RPMI7951 (cell line): ENCODE measurements around the gene MPZL1. TPM values are rescaled to one million over a fixed set of nuclear protein-coding genes. Genes with fewer than 3 reads are reported as not detected.
A peak's percentile ranks its signal among the peaks of the same experiment; 100 is the strongest.

Experiments
- DNase-seq: peaks from one replicate; pipeline ENCODE4 v3.0.0-alpha.2; 2012; ENCODE audit warnings: low read depth
- total RNA-seq: library from RNA; depleted of rRNA; stranded (reverse); fragments of >200 nt; shearing (Covaris generic); gene quantifications from 2 replicates; pipeline ENCODE4 v1.2.3, GENCODE V29; 2014

Gene MPZL1
- total RNA-seq, 1 experiment from 2014 or later, result 59.1 TPM

DNA sequence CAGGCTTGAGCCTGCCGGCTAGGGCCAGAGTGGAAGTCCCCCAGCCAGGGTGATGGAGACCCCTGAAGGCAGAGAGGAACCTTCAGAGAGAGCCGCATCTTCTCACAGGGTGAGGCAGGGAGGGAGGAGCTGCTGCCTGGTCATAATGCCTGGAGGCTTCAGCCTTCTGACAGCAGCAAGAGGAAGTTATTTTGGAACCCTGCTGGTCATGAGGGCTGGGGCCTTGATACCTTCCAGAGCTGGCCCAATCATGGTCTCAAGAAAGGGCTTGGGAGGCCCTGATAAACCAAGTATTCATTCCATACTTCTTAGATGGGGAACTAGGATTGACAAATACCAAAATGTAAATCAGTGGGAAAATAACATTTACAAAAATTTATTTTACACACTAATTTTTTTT, 26.6 kb upstream of the MPZL1 start:
- no peak for DNase-seq

DNA sequence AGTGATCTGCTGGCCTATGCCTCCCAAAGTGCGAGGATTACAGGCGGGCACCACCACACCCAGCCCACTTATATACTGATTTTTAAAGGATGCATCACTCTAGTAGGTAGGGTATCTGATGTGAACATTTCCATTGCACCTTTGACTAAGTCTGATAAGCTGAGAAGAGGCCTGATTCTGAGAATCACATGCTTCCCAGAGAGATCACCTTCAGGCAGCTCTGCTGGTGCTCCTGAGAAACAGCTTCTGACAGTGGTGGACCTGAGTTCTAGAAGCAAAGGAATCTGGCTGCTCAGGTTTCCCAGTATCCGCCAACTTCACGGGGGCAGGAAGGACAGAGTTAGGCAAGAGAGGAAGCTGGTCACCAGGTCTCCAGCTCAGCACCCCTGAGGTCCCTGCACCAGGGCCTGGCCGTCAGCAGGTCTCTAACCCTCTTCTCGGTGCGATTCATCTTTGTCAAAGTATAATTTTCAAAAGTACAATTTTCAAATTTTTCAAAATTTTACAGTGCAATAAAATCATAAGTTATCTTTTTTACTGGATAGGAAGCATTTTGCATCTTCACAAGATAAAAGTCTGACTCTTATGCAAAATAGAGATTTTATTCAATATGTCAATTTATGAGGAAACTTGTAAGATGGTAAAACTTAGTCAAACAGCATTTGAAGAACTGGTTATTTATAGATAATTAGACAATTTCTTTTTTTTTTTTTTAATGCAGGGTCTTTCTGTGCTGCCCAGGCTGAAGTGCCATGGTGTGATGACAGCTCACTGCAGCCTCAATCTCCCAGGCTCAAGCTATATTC, 25.8 kb upstream of the MPZL1 start:
- no peak for DNase-seq

DNA sequence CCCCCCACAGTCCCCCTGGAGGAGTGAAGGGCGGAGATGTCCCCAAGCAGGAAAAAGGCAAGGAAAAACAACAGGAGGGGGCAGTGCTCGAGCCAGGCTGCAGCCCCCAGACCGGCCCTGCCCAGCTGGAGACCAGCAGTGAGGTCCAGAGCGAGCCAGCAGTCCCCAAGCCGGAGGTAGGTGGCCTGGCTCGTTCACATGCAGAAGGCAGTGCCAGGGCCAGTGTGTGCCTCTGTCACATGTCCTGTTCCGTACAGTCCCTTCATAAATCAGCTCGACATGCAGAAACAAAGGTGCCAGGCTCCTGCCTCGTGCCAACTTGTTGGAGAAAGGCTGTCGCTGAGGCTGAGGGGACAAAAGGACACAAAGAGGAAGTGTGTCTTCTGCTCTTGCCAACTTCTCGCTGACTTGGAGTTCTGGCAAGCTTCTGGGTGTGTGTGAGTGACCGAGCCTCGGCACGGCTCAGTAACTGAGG, 24.1 kb upstream of the MPZL1 start:
- DNase-seq, result no peak

DNA sequence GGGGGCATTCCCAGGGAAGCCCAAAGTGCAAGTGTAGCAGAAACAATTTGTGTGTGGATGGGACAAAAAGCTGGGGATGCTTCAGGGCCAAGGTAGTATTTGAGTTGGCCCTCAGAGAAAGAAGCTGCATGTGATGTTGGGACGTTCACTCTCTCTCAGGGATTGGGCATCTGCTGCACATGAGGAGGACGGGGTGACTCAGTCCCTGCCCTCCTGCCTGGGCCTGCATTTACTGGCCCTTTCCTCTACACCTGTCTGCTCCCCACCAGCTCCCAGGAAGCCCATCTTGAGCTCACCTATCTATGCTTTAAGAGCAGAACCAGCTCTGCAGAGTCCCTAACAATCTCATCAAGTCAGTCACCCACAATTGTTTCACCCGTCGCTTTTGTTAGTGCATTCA, 23.5 kb upstream of the MPZL1 start:
- no peak for DNase-seq

DNA sequence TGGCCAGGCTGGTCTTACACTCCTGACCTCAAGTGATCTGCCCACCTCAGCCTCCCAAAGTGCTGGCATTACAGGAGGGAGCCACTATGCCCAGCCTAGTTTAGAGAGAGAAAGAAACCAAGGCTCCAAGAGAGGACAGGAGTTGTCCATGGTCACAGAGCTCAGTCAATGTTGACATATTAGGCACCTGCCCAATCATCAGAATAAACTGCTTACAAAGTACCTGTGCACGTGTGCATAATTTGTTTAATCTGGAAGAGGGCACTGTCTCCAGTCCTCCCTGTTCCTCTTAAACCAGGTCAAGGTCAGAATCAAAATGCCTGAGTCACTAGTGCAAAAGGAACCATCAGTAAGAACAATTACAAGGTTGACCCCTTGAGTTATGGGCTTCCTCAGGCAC, 20.3 kb upstream of the MPZL1 start:
- DNase-seq, result no peak

DNA sequence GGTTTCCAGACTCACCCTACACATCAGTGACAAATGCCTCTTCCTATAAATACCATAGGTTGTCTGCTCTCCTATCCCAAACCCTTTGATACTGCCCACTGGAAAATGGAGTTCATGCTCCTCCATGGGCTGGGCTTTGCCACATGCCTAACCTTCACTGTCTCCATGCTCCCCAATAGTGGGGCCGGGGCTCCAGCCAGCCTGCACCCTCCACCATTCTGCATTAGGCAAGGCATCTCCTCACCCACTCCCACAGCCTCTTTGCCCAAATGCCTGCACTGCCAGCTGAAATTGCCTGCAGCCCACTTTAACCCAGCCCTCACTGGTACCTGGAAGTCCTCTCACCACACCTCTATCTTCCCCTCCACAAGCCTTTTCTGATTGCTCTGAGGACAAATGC, 18.2 kb upstream of the MPZL1 start:
- no peak for DNase-seq

DNA sequence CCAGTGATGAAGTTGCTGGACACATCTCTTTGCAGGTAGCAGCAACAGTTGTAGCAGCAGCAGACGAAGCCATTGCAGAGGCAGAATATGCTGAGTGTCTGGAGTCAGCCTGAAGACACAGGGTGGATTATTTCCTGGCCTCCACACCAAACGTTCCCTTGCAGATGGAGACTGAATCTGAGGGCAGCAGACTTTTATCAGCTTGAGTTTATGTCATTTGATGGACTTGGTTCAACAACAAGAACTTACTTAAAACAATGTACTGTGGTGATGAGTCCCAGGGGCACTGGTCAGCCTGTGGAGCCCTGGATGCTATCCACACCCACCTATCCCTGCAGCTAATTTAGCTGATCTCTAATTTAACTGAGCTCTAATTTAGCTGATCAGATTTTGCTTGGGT, 17.1 kb upstream of the MPZL1 start:
- no peak for DNase-seq

DNA sequence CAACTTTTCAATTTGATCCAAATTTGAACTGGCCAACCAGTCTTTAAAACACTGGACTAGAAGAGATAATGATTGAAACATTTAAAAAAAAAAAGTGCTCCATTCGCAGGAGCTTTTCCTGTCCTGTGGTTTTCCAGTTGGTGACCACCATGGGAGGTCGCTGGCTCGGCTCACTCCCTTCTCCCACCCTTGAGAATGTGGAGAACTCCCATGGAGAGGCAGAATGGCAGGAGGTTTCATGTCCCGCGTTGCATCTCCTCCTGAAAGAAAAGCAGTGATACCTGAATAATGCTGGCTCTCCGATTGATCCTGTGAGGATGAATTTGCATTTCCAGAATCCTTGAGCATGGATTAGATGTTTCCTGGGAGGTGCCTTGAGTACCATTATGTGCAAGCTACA, 16.5 kb upstream of the MPZL1 start:
- DNase-seq, result no peak

DNA sequence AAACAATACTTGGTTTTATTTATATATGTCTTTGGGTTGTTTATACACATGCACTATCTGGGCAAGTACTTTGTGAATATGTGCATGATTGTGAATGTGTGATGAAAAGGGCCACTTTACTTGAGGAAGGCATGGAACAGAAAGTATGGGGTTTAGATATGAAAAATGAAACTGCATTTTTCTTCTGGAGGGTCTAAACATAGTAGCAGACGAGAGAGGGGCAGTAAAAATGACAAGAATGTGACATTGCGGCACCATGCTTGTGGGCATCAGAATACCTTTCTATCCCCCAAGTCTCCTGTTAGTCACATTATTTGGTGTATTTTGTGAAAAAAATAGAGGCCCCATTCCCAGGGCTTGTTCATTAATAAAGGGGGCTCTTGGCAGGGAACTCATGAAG, 15.4 kb upstream of the MPZL1 start:
- no peak for DNase-seq

DNA sequence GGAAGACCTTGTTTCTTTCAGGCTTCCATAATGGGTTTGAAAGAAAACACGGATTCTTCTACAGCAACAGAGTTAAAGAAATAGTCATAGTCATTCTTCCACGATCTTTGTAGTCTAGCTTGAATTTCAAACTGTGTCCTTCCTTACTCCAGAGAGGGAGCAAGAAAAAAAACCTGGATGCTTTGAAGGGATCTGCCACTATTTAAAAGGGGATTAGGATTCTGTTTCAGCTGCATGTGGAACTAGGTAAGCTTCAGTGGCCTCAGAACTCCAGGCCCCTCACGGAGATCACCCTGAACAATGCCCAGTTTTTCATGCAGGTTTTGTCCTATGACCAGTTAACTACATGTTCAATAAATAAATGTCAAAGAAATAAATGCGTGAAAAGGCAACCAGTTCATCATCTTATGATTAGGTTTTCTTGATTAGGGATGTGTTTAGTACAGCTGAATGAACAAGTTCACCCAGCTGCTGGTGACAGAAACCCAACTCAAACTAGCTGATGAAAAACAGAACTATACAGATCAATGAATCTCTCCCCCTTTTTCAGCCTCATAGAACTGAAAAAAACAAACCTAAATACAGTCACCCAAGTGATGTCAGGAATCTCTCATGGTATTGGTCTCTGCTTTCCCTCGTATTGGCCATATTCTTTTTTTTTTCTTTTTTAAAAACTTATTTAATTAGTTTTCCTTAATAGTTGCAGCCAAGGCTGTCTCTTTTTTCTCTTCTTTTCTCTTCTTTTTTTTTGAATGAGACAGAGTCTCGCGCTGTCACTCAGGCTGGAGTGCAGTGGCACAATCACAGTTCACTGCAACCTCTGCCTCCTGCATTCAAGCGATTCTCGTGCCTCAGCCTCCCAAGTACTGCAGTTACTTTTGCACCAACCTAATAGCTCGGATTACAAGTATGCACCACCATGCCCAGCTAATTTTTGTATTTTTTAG, 14.6 kb upstream of the MPZL1 start:
- no peak for DNase-seq

DNA sequence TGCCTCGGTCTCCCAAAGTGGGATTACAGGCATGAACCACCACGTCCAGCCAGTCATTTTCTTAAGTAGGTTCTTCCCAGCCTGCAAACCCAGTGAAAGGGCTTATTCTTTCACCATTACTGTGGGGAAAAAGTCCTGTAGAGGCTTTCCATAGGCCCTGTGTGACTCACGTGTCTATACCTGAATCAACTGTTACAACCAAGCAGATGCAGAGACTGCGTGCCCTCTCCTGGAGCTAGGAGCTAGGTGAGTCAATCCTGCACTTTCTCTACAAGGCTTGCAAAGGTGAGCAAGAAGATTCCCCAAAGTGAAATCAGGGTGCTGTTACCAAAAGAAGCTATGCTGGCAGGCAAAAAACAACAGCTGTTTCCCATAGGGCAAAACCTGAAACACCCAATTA, 13.8 kb upstream of the MPZL1 start:
- DNase-seq, result no peak

DNA sequence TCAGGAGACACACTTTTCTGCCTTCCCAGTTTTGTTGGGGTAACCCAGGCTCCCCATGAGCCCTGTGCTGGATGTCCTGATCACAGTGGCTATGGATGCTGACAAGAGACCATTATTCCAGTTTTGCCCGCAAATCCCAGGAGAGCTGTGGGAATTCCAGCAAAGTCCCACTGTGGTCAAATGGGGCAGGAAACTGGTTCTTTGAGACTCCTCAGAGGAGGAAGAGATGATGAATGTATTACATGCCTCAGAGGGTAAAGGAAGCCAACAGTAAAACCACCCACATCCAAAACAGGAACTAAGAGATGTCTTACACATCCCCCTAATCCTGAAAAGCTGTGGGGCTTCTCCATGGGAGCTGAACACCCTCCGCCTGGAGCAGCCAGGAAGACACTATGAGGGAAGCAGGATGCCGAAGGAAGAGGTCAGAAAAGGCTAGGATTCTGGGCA, 12.8 kb upstream of the MPZL1 start:
- DNase-seq, result peak; percentile 56

DNA sequence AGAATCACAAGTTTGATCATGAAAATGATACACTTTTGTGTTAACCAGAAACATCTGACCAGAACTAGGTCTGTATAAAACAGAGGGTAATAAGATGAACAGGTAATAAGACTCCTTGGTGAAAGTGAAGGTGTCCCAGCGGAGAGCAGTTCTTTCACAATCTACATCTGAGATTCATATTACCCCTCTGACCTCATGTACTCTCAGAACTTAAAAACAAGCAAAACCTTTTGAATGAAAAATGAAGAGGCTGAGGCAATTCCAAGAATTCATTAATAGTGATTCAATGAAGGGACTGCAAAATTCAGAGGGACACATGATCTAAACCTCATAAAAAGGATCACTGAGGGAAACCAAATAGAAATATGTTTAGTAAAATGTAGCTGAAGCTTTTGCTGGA, 10.9 kb upstream of the MPZL1 start:
- DNase-seq, result no peak

DNA sequence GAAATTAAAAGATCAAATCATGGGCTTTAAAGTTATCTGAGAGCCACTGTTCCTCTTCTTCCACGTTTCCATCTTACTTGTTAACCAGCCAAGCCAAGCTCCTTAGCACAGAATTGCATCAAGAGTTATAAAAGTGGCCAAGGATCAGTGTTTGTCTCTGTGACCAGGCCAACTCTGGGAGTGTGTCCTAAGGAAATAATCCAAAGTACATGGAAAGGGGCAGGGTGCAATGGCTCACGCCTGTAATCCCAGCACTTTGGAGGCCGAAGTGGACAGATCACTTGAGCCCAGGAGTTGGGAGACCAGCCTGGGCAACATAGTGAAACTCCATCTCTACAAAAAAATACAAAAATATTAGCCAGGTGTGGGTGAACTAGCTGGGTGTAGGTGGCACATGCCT, 10.0 kb upstream of the MPZL1 start:
- no peak for DNase-seq

DNA sequence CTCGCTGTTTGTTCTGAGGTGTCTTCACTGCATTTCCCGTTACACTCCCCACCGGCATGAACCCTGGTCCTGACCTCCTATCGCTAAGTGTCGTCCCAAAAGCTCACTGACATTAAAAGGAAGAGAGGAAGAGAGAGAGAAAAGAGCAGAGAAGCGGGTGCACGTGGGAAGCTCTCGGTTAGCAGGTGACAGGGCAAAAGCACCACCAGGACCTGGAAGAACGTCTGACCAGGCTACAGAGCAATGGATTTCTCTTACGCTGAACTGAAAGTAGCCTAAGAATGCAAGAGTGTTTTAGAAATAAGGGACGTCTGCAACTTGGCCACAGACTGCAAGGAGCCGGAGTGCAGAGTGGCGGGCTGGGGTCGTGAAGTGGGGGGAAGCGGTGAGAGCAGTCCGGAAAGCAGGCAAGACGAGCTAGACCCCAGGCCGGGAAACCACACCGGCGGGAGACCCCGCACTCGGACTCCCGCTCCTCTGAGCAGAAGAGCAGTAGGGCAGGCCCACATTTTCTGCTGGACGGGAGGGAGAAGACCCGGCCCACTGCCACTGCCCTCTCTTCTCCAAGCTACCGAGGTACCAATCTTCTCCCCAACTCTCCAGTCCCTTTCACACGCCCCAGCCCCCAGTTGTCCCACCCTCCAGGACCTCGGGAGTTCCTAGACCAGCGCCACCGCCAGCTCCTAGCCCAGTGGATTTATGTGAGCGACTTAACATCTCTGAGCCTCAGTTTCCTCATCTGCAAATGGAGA, 8.3 kb upstream of the MPZL1 start:
- peak; percentile 14 for DNase-seq

DNA sequence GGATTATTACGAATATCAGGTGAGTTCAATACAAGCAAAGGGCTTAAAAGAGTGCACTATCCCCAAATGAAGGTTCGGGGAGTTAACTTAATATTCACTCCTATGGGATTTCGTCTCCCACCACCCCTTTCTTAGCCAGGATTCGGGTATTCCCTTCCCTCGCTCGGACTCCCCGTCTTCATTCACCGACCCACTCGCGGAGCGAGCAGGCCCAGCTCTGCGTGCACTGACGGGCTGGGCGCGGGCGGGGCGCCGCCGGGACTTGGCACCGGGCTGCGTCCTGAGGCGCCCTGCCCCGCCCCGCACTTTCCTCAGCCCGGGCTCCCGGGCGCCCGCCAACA, 7.7 kb upstream of the MPZL1 start:
- DNase-seq, result no peak

DNA sequence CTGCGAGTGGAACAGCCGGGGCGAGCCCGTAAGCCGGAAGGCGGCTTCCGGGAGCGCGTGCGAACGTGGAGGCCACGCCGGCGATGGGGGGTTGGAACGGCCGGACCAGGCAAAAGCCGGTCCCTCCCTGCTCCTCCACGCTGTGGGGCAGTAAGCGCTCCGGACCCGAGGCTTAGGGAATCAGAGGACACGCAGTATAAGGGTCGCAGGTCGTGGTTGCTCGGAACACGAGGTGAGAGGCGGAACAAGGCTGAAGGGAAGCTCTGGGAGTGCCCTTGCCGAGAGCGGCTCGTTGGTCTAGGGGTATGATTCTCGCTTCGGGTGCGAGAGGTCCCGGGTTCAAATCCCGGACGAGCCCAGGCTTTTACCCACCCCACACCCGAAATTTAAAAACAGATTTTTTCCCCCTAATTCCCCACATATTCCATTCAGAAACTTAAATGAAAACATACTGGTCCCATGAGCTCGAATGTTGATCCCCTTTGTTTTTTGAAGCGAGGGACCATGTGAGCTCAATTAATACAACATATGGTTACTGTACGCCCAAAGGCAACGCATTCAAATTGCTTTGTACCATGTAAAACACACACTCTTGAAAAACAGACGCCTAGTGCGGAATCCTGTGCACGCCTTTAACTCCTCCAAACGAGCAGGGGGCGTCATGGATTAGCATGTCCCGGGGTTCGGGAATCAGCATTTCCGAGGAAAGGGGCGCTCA, 7.2 kb upstream of the MPZL1 start:
- DNase-seq, result peak; percentile 80

DNA sequence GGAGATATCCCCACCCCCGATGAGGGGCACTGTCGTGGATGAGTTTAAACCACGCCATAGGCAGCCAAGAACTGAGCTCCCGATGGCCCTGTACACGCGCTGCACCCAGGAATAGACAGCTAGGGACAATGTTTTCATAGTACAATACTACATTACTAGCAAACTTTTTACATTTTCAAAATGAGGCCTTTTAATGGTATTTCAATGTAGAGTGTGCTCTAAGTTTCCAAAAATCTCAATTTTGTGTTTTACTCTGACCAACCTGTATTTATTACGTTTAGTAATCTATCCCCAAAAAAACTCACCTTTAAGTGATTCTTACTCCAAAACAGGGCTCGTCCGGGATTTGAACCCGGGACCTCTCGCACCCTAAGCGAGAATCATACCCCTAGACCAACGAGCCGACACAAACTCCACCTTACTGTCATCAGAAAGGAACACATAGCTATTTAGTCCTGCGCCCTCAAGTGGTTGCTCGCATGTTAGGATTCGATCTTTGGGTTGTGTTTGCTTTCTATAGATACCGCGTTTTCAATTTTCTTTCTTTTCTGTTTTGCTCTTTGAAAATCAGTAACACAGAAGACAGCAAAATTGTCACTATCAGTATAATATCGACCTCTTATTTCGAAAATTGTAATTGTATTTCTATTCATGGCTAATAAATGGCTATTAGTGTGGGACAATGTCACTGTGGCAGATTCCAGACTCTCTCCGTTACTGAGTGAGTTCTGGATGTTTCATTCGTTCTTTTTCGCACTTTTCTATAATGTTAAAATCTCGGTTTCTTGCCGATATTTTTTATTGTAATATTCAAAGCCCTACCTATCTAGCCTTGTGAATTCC, 6.4 kb upstream of the MPZL1 start:
- peak; percentile 83 for DNase-seq

DNA sequence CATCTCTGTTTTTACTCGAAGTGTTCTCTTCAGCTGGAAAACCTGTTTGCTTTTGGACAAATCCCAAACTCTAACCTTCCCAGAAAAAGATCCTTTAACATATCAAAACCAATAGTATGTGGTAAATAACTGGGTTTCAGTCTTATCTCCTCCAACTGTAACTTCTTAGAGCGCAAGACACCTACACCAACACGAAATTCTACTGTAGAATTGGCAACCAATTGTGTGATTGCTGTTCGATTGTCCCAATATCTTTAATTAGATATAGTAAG, 5.8 kb upstream of the MPZL1 start:
- no peak for DNase-seq

DNA sequence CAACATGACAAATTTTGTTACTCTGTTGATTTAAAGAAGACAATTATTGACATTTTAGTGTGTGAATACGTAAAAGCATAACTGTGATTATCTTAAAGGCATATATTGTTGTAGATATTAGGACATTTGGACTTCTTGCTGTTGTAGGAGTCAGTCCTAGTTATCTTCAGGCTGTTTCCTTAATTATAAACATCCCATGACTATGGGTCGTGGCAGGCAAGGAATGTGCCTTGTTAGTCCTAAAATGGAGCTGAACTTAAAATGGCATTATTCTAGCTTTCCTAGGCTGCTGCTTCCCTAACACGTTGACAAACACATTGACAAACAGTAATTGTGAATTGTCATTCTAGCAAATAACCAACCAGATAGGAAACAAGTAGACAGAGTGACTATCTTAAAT, 4.4 kb upstream of the MPZL1 start:
- DNase-seq, result peak; percentile 22
